Skin epidermis (tissue), 12 donors: ENCODE data around the gene VTI1A.

Source experiments
- H3K27ac ChIP-seq, 21 experiments: fragments of 200-600 bp; sonication (generic) in 11 of 21; one replicate each; pipeline ENCODE4 v1.5.0; 2020; ENCODE audit warnings: mild to moderate bottlenecking in 3 of 21, inconsistent platforms in 2 of 21, moderate library complexity in 2 of 21
- H3K4me3 ChIP-seq, 7 experiments: fragments of 200-600 bp; sonication (generic) in 2 of 7; one replicate each; pipeline ENCODE4 v1.5.0; 2020; ENCODE audit warnings: inconsistent platforms in 2 of 7, mild to moderate bottlenecking in 2 of 7, moderate library complexity in 1 of 7

VTI1A gene

DNA sequence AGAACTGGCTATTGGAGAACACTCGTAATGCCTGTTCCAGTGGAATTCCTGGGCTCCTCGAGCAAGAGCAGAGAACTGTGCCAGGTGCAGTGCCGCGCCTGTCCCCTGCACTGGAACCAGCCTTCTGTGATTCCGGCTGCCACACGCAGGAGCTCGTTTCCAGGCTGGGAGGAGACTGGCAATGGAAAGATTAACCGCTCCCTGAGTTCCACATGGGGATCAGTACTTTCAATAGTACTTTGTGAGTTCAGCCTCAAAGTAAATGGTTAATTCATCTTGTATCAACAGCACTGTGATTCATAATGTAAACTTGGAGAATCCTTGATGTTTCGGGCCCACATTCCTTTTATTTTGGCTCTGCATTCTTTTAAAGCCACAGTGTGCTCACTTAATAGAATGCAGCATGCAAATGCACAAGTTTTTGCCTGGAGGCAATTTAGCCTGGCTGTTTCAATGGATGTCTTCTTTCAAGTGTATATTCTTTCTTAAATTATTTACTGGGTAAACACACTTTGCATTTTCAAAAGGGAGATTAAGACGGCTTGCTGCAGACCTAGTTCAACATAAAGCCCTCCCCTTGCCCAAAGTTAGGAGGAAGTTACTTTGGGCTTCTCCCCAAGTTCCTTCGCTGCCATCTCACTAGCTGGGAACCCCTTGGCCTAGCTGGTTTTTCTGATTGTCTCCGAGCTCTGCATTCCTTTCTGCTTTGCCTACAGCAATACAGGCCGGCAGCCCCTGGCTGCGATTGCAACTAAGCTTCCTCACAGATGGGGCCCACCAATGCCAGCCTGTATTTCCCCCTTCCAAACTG lies 364.9 kb downstream of the VTI1A start:
- peak overlapping the region in 9 of 21 experiments; percentile 0 to 68 (median 48) for H3K27ac ChIP-seq
- no peak overlapping the region for H3K4me3 ChIP-seq

- Histone ChIP-seq H3K27ac (peak overlapping the region in 9 of 21 experiments; percentile 0 to 68 (median 48)), H3K4me3 (no peak overlapping the region)
Measured at GRCh38 chr10:112812586-112812985, 365.6 kb downstream of the VTI1A start.

- H3K4me3 ChIP-seq, result no peak overlapping the region
- no peak overlapping the region for H3K27ac ChIP-seq
Measured at GRCh38 chr10:112813866-112814591, 367.0 kb downstream of the VTI1A start.

- Histone ChIP-seq H3K27ac (no peak overlapping the region), H3K4me3 (no peak overlapping the region)
Measured at GRCh38 chr10:112815269-112816032, 368.4 kb downstream of the VTI1A start.

- Histone ChIP-seq H3K27ac (no peak overlapping the region), H3K4me3 (no peak overlapping the region)
Measured at GRCh38 chr10:112816033-112816430, 369.0 kb downstream of the VTI1A start.

GRCh38 chr10:112816891-112817290 lies 369.9 kb downstream of the VTI1A start:
- Histone ChIP-seq H3K27ac (no peak overlapping the region), H3K4me3 (no peak overlapping the region)

DNA sequence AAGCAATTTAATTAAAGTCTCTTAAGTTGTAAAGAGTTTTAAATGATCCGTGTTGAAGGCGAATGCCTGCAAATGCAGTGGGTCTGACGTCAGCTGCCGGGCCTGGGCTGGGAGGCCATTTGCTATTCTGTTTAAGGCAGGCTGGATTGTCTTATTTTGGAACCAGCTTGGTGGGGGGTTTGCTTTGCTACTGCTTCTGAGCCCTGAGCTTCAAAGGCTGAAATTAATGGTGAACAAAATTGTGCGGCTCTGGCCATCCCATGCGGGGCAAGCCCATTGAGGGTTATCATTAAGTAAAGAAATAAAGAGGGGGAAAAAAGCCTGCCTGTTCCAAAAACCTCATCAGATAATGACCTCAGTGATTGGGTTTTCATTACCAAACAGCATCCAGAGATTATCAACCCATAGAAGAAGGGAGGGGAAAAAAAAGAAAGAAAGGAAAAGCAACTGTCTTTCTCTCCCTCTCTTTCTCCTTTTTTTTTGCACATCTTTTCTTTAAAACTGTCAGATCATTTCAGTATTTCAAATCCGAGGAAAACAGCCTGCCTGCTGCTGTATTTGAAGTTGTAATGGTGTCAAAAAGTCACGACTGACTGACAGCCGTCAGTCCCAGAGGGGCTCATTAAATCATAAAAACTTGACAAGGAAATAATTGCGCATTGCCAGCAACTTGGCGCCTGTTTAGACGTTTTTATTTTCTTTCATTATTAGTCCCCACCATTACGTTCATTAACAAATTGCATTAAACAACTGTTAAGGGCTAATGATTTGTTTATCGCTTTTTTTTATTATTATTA lies 371.2 kb downstream of the VTI1A start:
- no peak overlapping the region for H3K4me3 ChIP-seq
- no peak overlapping the region for H3K27ac ChIP-seq

DNA sequence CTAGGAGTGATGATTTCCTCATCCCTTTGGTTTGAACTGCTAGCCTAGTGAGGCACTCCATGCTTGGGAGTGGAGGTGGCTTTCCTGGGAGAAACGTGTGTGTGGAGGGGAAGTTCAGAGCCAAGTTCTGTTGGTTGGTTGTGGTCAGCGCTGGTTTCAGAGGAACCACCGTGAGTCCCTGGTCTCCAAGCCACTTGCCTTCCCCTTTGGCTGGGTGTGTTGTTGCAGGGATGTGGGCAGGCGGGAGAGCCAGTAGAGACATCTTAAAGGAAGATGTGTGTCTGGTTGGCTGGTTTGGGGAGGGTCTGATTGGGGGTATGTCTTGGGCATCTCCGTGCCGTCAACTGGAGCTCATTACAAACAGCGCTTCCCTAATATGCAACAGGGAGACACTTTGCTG lies 372.2 kb downstream of the VTI1A start:
- no peak overlapping the region for H3K4me3 ChIP-seq

GRCh38 chr10:112820320-112820719 lies 373.3 kb downstream of the VTI1A start:
- no peak overlapping the region for H3K27ac ChIP-seq
- no peak overlapping the region for H3K4me3 ChIP-seq

More for the DNA sequence above, 372.2 kb downstream of the VTI1A start:
- no peak overlapping the region for H3K27ac ChIP-seq

DNA sequence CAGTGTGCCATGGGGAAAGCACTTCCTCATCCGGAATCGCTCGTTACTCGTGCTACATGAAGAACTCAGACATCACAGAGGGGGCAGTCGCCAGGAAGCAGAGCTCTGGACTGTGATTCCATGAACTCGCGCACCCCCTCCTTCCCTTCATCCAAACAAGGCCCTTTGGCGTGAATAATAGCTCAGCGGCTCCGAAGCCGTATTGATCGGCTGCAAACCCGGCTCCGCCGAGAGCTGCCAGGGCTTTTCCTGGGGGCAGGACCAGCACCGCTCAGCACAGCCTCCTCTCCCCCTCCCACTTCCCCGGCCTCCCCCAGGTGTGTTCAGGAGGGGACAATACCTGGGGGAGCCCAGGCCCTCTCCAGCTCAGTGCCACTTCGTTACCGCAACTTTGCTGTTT lies 374.0 kb downstream of the VTI1A start:
- H3K4me3 ChIP-seq, result no peak overlapping the region

DNA sequence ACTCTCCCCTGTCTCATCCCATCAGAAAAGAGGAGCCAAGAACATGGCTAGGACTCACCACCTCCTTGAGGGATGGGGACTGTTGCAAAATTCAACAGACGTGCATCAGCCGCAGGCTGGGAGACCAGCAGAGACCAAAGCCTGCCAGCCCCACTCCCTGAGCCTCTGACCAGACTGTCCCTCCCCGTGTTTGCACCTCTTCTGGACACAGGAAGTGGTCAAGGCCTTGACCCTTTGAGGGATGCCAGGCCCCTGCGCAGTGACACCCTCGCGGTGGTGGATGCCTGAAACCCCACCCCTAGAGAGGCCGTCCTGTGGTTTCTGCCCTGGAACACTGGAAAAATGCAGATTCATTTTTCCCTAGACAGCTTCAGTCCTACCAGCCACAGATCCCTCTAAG lies 374.6 kb downstream of the VTI1A start:
- Histone ChIP-seq H3K4me3 (no peak overlapping the region), H3K27ac (no peak overlapping the region)

More for the DNA sequence above, 374.0 kb downstream of the VTI1A start:
- no peak overlapping the region for H3K27ac ChIP-seq

DNA sequence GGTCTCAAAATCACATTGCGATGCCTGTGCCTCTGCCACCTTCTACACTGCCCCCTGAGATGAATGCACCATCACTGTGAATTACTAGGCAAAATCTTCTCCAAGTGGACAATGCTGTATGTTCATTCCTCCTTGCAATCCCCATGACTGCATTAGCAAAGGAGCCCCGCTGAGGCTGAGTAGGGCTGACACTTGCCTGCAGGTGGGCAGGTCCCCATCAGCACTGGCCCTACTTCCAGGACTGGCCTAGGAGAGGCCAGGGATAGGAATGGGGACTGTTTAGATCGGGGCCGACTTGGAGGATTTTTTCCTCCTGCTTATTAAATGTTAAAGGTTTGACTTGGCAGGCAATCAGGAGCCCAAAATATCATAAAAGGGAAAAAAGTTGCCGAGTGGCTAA lies 376.0 kb downstream of the VTI1A start:
- no peak overlapping the region for H3K27ac ChIP-seq
- H3K4me3 ChIP-seq, result no peak overlapping the region

DNA sequence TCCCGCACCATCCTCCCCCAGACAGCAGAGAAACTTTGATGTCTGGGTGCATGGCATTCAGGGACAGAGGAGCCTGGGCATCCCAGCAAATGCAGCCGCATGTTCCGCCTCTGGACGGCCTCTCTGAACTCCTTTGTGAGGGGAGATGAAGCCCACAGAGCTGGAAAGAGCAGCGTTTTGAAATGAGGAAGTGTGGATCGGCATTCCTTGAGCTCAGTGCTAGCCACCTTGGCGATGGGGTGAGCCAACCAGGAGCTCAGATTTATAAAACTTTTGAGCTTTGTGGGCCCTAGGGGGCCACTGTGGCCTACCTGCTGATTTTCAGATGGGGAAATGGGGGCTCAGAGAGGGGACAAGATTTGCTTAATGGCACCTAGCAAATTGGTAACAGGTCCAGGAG lies 376.6 kb downstream of the VTI1A start:
- no peak overlapping the region for H3K27ac ChIP-seq
- H3K4me3 ChIP-seq, result no peak overlapping the region

GRCh38 chr10:112826018-112826697 lies 379.1 kb downstream of the VTI1A start:
- no peak overlapping the region for H3K27ac ChIP-seq

DNA sequence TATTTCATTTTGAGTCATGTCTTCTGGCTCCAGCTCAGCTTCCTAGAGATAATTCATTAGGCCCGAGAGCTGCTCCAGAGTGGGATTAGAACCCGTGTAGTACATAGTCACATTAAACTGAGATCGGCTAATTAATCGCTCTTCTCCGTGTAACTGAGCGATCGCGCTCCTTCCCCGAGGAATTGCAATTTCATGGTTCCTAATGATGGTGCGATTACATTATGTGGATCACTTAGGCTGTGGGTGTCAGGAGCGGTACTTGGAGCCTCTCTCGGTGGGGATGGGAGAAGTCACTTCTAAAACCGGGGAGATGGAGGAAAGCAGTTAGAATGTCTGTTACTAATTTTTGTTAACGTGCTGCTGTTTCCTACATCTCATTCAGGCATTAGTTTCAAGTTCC lies 380.1 kb downstream of the VTI1A start:
- no peak overlapping the region for H3K4me3 ChIP-seq
- H3K27ac ChIP-seq, result no peak overlapping the region

More at GRCh38 chr10:112826018-112826697, 379.1 kb downstream of the VTI1A start:
- no peak overlapping the region for H3K4me3 ChIP-seq

- no peak overlapping the region for H3K4me3 ChIP-seq
- no peak overlapping the region for H3K27ac ChIP-seq
Measured at GRCh38 chr10:112827951-112828350, 380.9 kb downstream of the VTI1A start.

- Histone ChIP-seq H3K4me3 (no peak overlapping the region), H3K27ac (no peak overlapping the region)
Measured at GRCh38 chr10:112831859-112832258, 384.8 kb downstream of the VTI1A start.

DNA sequence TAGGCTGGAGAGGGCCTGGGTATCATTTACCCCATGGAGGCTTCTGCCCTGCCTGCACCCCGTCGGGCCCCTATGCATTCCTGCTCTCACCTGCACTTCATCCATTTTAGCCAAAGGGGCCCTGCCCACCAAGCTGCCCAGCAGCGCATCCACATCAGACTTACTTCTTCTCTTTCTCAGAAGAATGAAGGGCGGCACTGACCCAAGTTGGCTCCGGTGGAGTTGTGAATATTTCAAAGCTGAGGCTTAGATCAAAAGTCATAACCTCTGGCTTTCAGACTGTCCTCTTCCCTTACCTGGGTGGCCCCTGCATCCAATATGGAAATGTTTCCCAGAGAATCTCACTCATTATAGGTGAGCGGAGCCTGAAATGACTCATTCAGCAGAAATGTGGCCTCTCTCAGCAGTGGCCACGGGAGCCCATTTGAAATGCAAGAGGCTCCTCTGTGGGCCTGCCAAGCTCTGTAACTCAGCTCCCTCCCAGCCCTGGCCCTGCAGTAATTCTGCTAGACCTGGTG lies 385.4 kb downstream of the VTI1A start:
- no peak overlapping the region for H3K27ac ChIP-seq
- H3K4me3 ChIP-seq, result no peak overlapping the region

DNA sequence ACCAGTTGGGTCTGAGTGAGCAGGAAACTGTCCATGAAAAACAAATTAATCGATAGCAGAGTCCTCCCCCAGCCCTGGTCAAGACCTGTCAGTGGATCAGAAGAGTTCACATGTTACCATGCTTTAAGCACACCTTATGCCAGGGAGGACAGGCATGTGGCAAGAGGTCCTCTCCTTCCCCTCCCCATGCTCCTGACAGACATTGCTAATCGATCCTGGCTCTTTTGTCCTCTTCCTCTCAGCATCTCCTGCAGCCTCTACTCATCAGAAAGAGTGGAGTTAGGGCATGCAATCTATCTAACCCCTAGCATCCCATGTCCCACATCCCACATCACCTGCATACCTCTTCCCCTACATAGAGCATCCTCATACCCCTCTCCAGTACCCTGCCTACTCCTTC lies 385.9 kb downstream of the VTI1A start:
- no peak overlapping the region for H3K4me3 ChIP-seq
- no peak overlapping the region for H3K27ac ChIP-seq
